ENCODE results near the gene FAM210A.

DNA sequence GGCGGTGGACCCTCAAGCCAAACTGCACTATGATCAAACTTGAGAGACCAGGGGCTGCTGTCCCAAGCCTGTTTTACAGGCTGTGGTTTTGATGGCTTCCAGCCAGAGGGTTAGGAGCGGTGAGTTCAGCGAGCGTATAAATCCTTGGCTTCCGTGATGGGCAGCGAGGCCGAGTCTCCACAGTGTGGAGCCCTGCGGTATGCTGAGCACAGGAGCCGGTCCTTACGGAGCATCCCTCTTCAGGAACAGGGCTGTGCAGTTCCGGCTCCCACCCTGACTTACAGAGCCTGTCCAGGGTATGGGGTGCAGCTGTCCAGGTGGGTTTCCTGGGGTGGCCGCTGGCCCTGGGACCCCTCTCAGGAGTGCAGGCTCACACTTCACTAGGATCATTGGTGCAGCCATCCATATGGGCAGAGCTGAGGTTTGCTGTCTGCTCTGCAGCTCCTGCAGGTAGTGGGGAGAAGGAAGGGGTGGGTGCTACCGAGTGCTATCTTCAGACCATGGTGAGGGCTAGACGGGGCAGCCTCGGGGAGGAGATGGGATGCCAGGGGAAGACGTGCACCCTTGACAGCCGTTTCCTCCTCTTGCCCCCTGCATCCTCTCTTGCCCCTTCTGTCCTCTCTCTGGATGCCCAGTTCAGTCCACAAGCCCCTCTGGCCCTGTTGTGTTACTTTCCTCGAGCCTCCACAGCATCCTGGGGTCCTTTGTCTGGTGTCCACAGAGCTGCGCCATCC, 104.3 kb downstream of the FAM210A start:
- TF ChIP-seq, protein P1, sequence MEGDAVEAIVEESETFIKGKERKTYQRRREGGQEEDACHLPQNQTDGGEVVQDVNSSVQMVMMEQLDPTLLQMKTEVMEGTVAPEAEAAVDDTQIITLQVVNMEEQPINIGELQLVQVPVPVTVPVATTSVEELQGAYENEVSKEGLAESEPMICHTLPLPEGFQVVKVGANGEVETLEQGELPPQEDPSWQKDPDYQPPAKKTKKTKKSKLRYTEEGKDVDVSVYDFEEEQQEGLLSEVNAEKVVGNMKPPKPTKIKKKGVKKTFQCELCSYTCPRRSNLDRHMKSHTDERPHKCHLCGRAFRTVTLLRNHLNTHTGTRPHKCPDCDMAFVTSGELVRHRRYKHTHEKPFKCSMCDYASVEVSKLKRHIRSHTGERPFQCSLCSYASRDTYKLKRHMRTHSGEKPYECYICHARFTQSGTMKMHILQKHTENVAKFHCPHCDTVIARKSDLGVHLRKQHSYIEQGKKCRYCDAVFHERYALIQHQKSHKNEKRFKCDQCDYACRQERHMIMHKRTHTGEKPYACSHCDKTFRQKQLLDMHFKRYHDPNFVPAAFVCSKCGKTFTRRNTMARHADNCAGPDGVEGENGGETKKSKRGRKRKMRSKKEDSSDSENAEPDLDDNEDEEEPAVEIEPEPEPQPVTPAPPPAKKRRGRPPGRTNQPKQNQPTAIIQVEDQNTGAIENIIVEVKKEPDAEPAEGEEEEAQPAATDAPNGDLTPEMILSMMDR (IDR thresholded peaks at IDR 0.05; ENCODE audit: low read length) = no peak
- no peak for TF ChIP-seq EZH2 (optimal IDR thresholded peaks at IDR 0.05; ENCODE audit: low read depth, low read length)
